HepG2 (cell line): ENCODE data around the gene ANKRD11. TPM values are rescaled to one million over a fixed set of nuclear protein-coding genes. Genes with fewer than 3 reads are reported as not detected.

Experiments used
- E2F1 ChIP-seq: sonication (generic); formaldehyde crosslinking; IDR thresholded peaks from 2 replicates; pipeline ENCODE4 v1.5.0; 2020; ENCODE audit warnings: missing genetic modification reagents
- FIP1L1 ChIP-seq: fragments of 200-400 bp; formaldehyde crosslinking; IDR thresholded peaks from 2 replicates; pipeline ENCODE4 v1.6.1; 2018; ENCODE audit warnings: low read depth, mild to moderate bottlenecking, low read length, moderate library complexity, borderline replicate concordance; ENCODE audit not compliant: insufficient read depth
- FLYWCH1 ChIP-seq: sonication (generic); formaldehyde crosslinking; IDR thresholded peaks from 2 replicates; pipeline ENCODE4 v1.8.1; 2023; ENCODE audit warnings: mild to moderate bottlenecking, missing genetic modification reagents
- HINFP ChIP-seq: sonication (generic); formaldehyde crosslinking; IDR thresholded peaks from 2 replicates; pipeline ENCODE4 v1.4.0; 2020; ENCODE audit warnings: low read depth, mild to moderate bottlenecking, missing genetic modification reagents
- KLF11 ChIP-seq: IDR thresholded peaks from 2 replicates; pipeline ENCODE4 v1.6.1; 2016; ENCODE audit warnings: missing compliant biosample characterization
- ZNF142 ChIP-seq: sonication (generic); formaldehyde crosslinking; IDR thresholded peaks from 2 replicates; pipeline ENCODE4 v1.4.0; 2020; ENCODE audit warnings: missing genetic modification reagents
- ZNF207 ChIP-seq: fragments of 450-650 bp; IDR thresholded peaks from 2 replicates; pipeline ENCODE4 v1.6.1; 2016; ENCODE audit warnings: antibody characterized with exemption, borderline replicate concordance
- ZNF33A ChIP-seq: sonication (generic); formaldehyde crosslinking; IDR thresholded peaks from 2 replicates; pipeline ENCODE4 v1.5.1; 2020; ENCODE audit warnings: missing genetic modification reagents, mild to moderate bottlenecking, moderate library complexity, borderline replicate concordance
- ZNF431 ChIP-seq: sonication (generic); formaldehyde crosslinking; IDR thresholded peaks from 2 replicates; pipeline ENCODE4 v1.9.0; 2022; ENCODE audit warnings: missing genetic modification reagents, low read depth, mild to moderate bottlenecking, borderline replicate concordance
- ZNF547 ChIP-seq: sonication (generic); formaldehyde crosslinking; IDR thresholded peaks from 2 replicates; pipeline ENCODE4 v1.5.1; 2020; ENCODE audit warnings: mild to moderate bottlenecking, missing genetic modification reagents
- ZNF660 ChIP-seq: sonication (generic); formaldehyde crosslinking; IDR thresholded peaks from 2 replicates; pipeline ENCODE4 v1.5.1; 2020; ENCODE audit warnings: mild to moderate bottlenecking, low read depth, missing genetic modification reagents, borderline replicate concordance
- ZNF710 ChIP-seq: sonication (generic); formaldehyde crosslinking; IDR thresholded peaks from 2 replicates; pipeline ENCODE4 v1.5.0; 2020; ENCODE audit warnings: mild to moderate bottlenecking, missing genetic modification reagents, borderline replicate concordance
- ZNF788 ChIP-seq: sonication (generic); formaldehyde crosslinking; IDR thresholded peaks from 2 replicates; pipeline ENCODE4 v1.5.0; 2020; ENCODE audit warnings: mild to moderate bottlenecking, missing genetic modification reagents, borderline replicate concordance
- polyA plus RNA-seq, 8 experiments: library from polyadenylated mRNA; depleted of rRNA in 3 of 8; stranded (reverse) in 7 of 8; unstranded in 1 of 8; fragments of >200 nt; fragmentation: Illumina TruSeq in 4 of 8; extraction: Trizol in 4 of 8; gene quantifications; 2 replicates each; pipeline versions ENCODE4 v1.2.1 to v1.2.3, GENCODE V29; 2011 to 2016; ENCODE audit warnings: low read depth in 4 of 8, missing spikeins in 1 of 8, mixed read lengths in 1 of 8; ENCODE audit not compliant: insufficient read depth in 1 of 8
- total RNA-seq, 5 experiments: library from RNA; depleted of rRNA; stranded (reverse); fragments of >200 nt; fragmentation: Illumina TruSeq; extraction: Trizol; gene quantifications; 2 replicates each; pipeline ENCODE4 v1.2.3, GENCODE V29; 2016; ENCODE audit warnings: low read depth in 1 of 5

Gene ANKRD11
- total and polyA plus RNA-seq, 2 of the 13 experiments (the other 11 are each of a cell fraction or from before 2014, with no cell fraction given) = 21.4 to 38.4 TPM

- peak; percentile 54; the same call in 1 of the 2 replicates for TF ChIP-seq HINFP (CRISPR knock-in tag)
- no peak for TF ChIP-seq ZNF207
- TF ChIP-seq ZNF547 (CRISPR knock-in tag) = peak; percentile 27; the same call in 1 of the 2 replicates
- peak; percentile 94; the same call in 1 of the 2 replicates for TF ChIP-seq ZNF710 (CRISPR knock-in tag)
- peak; percentile 79; the same call in 1 of the 2 replicates for TF ChIP-seq KLF11 (CRISPR knock-in tag)
- peak; percentile 93 for TF ChIP-seq ZNF142 (CRISPR knock-in tag)
- 0 out of 2 replicates have a peak, but pooled peaks have one; percentile 52 for TF ChIP-seq ZNF431 (CRISPR knock-in tag)
- TF ChIP-seq ZNF660 = no peak
- no peak for TF ChIP-seq E2F1 (CRISPR knock-in tag)
- no peak for TF ChIP-seq ZNF33A (CRISPR knock-in tag)
- TF ChIP-seq FIP1L1 = no peak
- TF ChIP-seq ZNF788 (CRISPR knock-in tag) = peak; percentile 87; the same call in 1 of the 2 replicates
- TF ChIP-seq FLYWCH1 = no peak
These were observed 249.0 kb downstream of the ANKRD11 start (continued) for GRCh38 chr16:89241187-89242007.
